ENCODE data around the gene MAP3K14.

The MAP3K14 gene

DNA sequence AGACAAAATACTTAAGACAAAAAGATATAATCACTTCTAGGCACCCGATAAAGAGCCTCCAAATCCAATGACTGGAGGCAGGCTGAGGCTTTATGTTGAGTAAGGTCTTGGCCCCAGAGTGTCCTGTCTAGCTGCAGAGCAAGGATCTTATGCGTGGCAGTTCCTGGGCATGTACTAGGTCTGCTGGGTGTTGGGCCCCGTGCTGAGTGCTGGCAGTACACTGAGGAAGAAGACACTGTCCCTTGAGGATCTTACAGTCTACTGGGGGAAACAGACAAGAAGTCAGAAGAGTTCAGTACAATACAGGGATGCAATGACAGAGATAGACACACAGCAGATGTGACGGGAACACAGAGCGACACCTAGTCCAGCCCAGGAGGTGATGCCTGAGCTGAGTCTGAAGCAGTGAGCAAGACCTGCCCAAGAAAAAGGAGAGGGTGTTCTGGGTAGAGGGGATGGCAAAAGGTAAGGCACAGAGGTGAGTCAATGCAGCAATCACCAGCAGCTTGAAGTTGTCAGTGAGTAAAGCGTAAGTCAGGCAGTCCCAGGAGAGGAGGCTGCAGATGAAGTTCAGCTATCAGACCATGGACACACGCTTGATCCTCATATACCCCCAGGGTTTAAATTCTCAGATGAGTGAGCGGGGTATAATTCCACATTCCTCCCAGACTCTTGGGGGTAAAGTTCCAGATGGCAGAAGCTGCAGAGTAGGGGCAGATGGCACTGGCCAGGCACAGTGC is 18.1 kb downstream of the MAP3K14 start:
- DNase-seq: no peak

DNA sequence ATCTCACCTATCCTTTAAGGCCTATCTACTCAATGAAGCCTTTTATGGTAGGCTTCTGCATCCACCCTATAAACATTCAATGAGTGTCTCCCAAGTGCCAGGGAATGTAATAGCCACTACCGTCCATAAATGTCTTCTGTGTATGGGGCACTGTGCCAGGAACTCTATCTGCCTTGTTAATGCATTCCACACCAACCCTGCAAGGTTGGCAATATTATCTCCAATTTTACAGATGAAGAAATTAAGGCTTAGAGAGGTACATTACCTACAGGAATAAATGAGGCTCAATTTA is 20.0 kb downstream of the MAP3K14 start:
- DNase-seq: no peak

DNA sequence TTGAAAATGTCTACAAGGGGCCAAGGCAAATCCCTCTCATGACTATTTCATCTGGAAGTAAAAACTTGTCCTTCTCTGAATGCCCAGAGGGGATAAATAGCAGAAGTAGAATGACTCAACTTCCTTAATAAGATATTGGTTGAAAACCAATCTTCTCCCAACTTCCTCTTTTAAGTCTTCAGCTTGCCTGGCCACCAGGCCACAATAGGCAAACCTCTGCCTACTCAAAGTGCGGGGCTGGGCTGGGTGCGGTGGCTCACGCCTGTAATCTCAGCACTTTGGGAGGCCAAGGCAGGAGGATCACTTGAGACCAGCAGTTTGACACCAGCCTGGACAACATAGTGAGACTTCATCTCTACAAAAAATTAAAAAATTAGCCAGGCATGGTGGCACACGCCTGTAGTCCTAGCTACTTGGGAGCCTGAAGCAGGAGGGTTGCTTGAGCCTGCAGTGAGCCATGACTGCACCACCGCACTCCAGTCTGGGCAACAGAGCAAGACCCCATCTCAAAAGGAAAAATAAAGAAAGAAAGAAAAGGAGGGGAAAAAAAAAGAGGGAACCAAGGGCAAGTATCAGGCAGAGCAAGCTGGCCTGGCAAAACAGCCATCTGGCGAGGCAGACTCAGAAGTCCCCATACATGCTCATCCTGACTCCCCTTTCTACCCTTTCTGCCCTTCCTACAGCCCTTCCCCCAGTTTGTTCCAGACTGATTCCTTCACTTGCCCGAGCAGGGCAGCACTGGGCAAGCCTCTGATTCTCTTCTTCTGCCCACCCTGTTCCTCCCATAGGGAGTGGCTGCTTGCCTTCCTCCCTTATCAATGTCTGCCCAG is 20.6 kb downstream of the MAP3K14 start:
- peak; percentile 25 for DNase-seq

DNA sequence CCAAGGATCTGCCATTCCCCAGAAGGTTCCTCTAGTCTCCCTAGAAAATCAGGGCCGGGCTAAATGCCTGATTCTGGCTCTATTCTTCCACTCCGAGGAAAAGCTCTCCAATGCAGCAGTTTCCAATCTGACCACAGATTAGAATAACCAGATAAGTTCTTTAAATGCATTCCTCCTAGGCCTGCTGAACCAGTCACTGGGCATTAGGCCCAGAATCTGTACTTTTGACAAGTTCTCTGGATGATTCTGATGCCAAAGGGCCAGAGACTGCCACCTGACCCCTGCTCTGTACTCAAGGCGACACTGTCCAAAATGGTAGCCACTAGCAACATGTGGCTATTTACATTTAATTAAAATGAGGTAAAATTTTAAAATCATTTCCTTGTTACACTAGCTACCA is 22.3 kb downstream of the MAP3K14 start:
- no peak for DNase-seq

DNA sequence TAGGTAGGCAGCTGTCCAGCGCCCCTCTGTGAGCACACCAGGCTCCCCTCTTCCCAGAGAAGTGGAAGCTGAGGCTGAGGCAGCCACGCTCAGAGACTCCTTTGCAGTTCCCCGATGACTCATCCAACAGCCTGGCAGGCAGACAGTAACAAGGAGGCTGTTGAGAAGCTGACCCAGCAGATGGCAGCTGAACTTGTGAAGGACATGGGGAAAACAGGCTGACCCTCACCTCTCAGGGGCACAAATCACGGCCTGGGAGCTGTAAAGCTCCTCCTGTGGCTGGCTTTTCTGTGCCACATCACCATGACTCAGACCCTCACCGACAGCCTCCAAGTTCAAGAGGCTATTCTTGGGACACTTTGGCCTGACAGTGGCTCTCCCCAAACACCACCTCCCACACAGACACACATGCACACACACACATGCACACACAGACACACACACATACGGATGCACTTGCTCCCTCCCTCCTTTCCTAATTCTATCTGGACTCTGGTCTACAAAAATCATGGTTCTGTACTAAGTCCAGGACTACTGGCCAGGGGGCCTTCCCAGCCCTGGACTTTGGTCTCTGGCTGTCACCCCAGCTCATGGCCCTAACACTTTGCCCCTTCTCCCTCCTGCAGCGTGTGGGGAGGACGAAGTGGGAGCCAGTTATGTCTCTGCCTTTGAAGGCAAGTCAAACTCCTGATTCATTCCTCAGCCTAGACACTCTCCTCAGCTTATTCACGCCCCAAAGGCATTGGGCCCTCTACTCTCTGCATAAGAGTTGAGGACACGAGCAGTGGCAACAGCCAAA is 23.2 kb downstream of the MAP3K14 start:
- DNase-seq: peak; percentile 51

DNA sequence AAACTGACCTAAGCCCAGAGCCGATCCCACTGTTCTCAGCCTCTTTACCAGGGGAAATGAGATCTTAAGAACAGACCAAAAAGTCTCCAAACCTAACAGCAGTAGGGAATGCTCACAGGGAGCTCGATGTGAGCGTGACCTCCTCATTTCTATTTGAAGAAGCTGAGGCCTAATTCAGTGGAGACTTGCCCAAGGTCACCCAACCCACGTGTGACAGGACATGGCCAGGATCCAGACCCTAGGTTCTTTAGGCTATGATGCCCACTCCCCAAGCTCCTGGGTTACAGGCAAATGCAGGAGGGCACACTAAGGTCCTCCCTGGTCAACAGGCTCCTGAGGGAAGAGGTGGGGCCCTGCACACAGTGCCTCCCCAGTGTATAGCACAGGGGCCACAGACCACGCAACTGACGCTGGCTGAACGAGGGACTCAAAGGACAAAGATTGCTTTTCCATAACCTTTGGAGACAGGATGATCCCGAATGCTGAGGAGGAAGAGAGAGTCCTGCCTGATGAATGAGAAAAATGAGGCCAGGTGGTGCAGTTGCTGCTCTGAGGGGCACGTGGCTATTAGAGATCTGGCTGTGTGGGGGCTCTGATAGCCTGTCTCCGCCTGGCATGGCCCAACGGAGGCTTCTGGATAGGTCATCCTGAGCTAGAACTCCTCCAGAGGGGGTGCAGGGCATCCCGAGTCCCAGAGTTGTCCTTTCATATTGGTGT is 24.0 kb downstream of the MAP3K14 start:
- no peak for DNase-seq

DNA sequence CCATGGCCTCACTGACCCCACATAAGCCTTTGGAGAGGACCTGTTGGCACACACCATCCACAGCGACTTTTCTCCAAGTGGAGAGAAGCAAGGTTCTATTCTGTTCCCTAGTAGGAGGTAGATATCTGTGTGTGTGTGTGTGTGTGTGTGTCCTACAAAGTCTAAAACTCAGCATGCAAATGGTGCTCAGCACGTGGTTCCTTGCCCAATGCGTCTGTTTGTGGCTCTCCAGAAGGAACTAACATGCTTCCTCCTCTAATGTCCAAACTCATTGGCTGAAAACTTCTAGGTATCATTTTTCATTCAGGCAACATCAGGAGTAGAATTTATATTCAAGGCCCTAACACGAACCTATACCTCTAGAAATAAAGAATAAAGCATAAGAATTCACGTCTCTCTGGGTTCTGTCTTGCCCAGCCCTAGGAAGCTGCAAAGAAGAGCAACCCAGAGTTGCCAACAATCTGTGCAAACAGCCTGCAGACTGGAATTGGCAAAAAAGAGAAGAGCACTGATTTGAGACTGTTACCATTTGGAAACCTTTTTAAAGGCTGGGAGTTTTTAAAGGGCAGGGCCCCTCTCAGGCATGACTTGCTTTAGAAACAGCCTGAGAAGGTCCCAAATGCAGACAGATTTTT is 25.5 kb downstream of the MAP3K14 start:
- DNase-seq: no peak

DNA sequence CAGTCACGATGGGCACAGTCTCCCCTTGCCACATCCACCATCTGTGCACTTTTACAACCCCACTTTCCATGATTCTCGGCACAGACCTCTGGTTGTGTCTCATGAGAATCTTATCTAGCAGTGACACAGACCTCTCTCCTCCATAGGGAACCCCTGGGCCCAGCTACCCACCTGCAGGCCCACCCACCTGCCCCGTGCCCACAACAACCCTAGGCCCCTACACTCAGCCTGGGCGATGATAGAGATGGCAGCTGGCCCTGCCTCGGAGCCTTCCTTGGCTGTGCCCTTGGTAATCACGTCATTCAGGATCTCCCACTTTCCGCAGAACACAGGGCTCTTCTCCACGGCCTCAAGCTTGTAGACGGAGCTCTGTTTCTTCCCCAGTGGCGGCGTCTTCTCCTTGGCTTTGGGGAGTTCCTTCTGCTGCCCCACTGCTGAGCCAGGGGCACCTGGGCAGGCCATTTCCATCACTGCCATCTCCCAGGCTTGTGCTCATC is 26.5 kb downstream of the MAP3K14 start:
- DNase-seq: no peak

DNA sequence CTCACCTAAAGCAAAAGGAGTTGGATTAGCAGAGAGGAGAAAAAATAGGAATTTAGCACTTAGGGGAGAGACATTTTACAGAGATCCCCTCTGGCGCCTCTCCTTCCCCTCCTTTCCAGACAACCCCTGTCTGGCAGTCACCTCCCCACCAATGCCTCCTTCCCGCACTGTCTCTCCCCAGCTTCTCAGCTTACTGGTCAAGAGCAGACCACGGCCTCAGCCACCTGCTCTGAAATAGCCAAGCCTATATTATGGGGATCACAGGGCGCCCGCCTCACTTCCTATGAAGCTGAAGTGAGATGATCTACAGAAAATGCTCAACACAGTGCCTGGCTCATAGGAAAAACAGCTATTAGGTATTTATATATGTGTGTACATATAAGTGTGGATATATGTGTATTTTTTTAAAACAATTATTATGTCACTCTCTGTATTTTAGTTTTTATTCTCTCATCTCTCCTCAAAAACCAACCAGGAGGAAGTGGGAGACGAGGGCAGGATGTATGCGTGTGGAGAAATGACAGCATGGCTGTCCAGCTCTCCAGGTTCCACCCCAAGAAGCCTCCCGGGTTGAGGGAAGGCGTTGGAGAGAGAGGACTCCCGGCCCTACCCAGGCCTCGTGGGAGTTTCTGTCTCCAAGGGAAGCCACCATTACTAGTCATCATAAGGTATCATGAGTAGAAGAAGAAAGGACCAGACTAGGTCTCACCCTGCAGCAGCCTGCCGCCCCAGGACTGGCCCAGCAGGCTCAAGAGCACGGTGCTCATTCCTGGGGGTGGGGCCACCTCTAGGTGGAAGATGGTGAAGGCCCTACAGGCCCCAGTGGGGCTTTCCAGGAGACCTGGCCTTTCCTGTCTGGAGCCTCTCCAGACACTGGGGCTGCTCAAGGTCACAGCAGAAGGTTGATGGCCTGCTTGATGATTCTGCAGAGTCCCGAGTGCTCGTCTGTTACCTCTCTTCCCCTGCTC is 27.2 kb downstream of the MAP3K14 start:
- no peak for DNase-seq

DNA sequence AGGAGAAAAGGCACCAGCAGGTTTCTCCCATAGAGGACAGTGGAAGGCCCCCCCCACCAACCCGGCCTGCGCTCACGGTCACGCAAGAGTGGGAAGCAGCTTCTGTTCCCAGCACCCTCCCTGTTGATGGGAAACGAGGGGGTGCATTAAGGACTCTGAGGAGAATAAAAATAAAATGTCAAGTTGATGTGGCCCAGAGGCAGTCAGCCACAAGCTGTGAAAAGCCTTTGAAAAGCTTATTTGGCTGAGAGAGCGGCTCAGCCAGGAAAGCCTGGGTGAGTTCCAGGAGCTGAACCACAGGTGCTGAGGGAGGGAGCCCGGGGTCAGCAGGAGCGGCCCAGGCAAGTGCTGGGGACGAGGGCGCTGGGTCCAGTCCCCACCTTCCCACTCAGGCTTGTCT is 28.0 kb downstream of the MAP3K14 start:
- DNase-seq: no peak

DNA sequence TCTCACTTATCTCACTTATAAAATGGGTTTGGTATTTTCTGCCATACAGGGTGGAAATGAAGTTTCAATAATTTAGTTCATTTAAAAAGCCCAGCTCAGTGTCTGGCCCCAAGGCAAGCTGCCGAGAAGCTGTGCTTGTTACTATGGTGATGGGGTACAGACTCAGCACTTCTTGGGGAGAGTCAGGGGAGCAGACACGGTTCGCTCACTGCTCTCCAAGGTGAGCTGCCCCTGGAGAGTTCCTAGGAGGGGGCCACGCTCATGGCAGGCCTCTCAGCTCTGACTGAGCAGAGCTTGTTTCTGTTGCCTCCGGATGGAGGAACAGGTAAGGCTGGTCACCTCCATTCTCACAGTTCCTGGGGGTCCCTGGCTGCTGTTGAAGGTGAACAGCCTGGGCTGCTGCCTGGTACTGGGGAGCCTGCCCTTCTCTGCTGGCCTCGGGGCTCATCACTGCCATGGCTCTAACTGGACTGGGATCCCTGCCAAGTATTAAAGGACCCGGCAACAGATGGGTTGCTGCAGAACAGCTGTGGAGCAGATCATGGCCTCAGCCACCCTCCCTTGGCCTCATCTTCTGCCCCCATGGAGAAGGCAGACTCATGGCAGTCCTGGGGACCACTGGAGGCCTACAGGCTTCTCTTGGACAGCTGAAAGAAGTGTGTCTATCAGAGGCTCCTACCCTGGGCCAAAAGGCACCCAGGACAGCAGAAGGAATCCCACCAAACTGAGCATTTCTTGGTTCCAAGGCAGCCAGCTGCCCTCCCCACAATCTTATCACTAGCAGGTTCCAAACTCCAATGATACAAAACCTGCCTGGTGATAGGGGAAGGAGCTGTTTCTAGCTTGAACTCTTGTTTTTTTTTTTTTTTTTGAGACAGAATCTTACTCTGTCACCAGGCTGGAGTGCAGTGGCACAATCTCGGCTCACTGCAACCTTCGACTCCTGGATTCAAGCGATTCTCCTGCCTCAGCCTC is 29.0 kb downstream of the MAP3K14 start:
- no peak for DNase-seq

DNA sequence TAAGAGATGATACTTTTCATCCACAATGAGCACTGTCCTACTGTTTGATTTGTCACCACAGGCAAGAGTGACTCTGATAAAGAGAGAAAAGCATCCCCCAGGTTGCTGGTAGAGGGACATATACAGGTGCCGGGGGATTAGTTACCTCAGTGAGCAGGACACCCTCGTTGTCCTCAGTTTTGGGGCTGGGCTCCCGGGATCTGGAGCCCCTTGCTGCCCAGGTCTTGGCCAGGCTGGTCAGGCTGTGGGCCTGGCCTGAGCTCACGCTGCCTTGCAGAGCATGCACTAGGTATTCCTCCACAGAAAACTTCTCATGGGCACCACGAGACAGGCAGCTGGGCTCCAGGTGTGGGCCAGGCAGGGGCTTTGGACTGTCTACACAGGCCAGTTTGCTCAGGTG is 30.5 kb downstream of the MAP3K14 start:
- DNase-seq: no peak

DNA sequence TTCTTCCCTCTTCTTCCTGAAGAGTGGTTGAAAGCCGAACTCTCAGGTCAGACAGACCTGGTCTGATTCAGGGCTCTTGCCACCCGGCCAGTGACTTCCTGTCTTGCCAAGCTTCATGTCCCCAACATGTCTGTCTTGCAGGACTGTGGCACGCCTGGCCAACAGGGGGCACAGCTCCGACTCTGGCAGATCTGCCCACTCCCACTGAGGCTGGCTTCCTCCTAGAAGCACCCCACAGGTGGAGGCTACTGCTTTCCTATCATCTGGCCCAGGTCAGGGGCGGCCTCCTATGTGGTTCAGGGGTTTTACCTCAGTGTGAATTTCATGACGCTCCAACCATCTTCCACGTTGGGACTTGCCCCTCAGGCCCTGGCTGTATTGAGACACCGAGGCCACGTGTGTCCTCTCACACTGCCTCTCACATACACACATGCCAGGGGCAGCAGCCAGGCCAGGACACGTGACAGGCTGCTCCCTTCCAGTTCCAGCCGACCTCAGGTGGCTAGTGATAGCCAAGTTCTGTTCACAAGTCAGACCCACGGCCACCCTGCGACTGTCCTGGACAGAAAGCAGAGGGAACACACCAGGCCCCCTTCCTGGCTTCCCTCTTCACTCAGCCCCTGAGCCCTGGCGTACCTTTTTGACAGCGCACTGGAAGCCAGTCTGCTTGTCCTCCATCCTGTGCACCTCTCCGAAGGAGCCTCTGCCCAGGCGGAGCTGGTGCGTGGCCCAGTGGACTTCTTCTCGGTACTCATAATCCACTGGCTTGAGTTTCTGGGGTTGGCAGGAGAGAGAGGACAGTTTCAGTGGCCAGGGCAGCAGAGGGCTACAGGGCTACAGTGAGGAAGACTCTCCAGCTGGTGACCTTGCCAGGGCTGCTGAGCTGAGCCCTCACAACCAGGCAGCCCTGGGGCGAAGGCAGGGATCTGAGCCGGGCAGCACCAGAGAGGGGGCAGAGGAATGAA is 32.4 kb downstream of the MAP3K14 start:
- peak; percentile 64 for DNase-seq

DNA sequence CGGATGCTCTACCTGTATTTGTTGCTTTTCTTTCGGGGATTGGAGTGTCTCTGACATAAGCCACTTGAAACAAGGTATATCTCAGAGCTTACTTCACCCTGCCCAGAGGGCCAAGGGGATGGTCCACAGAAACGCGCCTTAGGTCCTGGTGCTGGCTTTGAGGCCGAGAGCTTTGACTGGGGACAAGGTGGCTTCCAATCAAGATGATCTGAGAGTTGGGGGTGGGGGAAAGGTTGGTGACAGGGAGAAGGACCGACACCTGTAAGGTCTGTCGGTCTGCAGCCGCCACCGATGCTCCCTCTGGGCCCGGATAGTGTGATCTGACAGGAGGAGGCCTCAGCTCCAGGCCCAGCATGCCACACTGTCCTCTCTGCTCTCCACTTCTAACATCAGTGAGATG is 33.1 kb downstream of the MAP3K14 start:
- DNase-seq: no peak

DNA sequence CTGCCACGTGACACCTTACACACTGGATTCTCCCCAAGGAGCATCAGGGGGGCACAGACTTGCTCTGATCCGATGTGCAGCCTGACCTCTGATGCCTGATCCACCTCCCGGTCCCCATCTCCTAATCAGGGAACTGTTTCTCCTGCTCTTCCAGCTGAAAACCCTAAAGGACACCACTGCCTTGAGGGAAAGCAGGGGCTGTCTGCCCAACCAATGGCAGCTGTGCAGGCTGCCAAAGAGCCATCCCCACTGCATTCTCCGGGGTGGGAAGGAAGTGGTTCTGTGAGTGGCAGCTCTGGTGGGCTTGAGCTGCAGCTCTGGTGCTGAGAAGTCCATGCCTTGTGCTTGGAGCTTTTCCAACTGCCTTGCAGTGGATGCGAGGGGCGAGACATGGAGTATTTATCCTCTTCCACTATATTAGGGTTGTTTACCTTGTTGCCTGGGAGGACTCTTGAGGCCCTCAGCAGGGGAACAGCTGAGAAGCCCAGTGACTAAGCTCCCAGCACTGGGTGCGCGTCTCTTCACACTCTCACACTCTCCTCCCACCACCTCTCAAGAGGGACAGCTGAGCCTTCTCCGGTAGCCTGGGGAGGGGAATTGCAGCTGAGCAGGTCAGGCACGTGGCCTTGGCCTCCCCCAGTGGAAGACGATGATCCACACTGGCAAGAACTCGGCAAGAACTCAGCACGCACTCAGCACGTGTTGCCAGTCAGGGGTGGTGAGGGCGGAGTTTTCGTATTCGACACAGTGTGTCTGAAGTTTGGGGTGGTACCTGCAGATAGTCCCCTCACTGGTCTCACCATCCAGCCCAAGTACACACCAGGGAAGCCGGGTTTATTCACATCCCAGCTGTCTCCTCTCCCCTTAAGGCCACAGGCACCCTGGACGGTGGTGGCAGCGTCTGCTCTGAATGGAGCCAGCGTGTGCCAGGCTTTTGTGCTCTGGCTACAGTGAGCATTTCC is 33.9 kb downstream of the MAP3K14 start:
- DNase-seq: no peak

DNA sequence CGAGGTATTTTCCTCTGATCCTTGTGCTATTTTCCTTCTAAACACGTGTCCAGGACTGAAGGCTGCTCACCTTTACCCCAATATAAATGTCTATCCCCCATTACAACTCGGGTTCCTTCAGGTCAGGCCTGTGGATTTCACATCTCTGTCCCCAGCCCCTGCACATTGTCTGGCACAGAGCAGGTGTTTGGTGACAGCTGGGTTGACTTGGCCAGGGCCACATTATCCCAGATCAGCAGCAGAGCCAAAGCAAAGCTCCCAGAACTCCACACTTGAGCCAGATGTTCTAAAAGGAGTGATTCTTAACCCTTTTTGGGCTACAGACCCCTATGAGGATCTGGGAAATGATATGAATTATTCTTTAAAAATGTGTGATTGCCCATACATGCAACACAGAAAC is 36.9 kb downstream of the MAP3K14 start:
- DNase-seq: no peak

DNA sequence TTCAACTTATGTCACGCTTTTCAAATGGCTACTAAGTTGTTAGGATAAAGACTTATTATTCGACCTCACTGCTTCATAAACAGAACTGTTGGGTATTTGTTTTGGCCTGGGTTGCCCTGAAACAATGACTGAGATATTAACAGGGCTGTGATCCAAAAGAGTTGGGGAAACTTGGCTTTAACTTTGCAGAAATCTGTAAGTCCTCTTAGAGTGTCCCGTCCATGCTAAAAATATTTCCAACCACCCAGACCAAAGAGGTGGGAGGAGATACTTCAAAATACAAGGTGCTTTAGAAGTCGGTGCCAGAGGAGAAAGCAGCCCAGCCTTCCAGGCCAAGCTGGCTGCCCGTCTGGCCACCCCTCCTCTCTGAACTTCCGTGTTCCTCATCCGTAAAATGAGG is 38.8 kb downstream of the MAP3K14 start:
- DNase-seq: no peak
